HL-60 (cell line): ENCODE results near the gene TTC16.

Experiments
- DNase-seq, 2 experiments: peaks; one replicate each; pipeline ENCODE4 v3.0.0-alpha.2; 2010 to 2020; ENCODE audit warnings: low read depth in 1 of 2, low spot score in 1 of 2
- H3K27ac ChIP-seq: fragments of 250-450 bp; sonication (Bioruptor Pico); replicated peaks from 2 replicates; pipeline ENCODE4 v1.5.1; 2020; ENCODE audit warnings: mild to moderate bottlenecking, moderate library complexity
- H3K27me3 ChIP-seq: fragments of 250-450 bp; sonication (Bioruptor Pico); 2 replicates; pipeline ENCODE4 v1.5.1; 2021; ENCODE audit warnings: mild to moderate bottlenecking, moderate library complexity; ENCODE audit not compliant: insufficient read depth, poor library complexity, severe bottlenecking
- H3K4me3 ChIP-seq: replicated peaks from 2 replicates; pipeline ENCODE4 v1.5.1; 2011; ENCODE audit warnings: mild to moderate bottlenecking, control low read depth, low read length; ENCODE audit not compliant: insufficient read depth
- GABPA ChIP-seq: IDR thresholded peaks from 2 replicates; pipeline ENCODE4 v1.6.1; 2012; ENCODE audit warnings: low read depth
- POLR2AphosphoS5 ChIP-seq: IDR thresholded peaks from 2 replicates; pipeline ENCODE4 v1.6.1; 2012; ENCODE audit warnings: low read depth
- SPI1 ChIP-seq: IDR thresholded peaks from 2 replicates; pipeline ENCODE4 v1.6.1; 2012; ENCODE audit warnings: low read depth, mild to moderate bottlenecking, borderline replicate concordance
- TF ChIP-seq, protein P1 (sequence below): IDR thresholded peaks from one replicate; pipeline ENCODE4 v1.5.1; 2011; ENCODE audit warnings: low read length, control low read depth, inconsistent platforms; ENCODE audit not compliant: insufficient read depth
- TF ChIP-seq, protein P2 (sequence below): IDR thresholded peaks from 2 replicates; pipeline ENCODE4 v1.6.1; 2012; ENCODE audit warnings: low read depth; ENCODE audit not compliant: insufficient replicate concordance

Gene TTC16

DNA sequence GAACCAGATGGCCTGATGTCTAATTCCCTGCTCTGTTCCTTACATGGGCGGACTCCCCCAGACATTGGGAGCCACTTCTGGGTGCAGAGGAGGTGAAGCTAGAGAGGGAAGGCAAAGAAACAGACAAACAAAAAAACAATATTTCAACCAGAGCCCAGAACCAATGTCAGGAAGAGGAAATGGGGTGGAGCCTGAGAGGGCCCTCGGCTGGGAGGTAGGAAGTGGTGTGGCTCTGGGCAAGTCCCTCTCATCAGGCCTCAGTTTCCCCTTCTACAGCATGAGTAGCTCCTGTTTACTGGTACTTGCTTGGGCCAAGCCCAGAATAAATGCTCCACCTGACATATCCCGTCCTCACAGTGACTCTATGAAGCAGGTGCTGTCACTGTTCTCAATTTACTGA, 51.5 kb downstream of the TTC16 start:
- peak overlapping the region; percentile 34 for H3K27ac ChIP-seq
- no peaks in the 10 kb centered on the region for H3K27me3 ChIP-seq
- no peak overlapping the region for H3K4me3 ChIP-seq
- TF ChIP-seq POLR2AphosphoS5 (no peak), GABPA (no peak), SPI1 (peak; percentile 39; the same call in 1 of the 2 replicates)
- TF ChIP-seq, protein P1, sequence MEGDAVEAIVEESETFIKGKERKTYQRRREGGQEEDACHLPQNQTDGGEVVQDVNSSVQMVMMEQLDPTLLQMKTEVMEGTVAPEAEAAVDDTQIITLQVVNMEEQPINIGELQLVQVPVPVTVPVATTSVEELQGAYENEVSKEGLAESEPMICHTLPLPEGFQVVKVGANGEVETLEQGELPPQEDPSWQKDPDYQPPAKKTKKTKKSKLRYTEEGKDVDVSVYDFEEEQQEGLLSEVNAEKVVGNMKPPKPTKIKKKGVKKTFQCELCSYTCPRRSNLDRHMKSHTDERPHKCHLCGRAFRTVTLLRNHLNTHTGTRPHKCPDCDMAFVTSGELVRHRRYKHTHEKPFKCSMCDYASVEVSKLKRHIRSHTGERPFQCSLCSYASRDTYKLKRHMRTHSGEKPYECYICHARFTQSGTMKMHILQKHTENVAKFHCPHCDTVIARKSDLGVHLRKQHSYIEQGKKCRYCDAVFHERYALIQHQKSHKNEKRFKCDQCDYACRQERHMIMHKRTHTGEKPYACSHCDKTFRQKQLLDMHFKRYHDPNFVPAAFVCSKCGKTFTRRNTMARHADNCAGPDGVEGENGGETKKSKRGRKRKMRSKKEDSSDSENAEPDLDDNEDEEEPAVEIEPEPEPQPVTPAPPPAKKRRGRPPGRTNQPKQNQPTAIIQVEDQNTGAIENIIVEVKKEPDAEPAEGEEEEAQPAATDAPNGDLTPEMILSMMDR = no peak
- TF ChIP-seq, protein P2, sequence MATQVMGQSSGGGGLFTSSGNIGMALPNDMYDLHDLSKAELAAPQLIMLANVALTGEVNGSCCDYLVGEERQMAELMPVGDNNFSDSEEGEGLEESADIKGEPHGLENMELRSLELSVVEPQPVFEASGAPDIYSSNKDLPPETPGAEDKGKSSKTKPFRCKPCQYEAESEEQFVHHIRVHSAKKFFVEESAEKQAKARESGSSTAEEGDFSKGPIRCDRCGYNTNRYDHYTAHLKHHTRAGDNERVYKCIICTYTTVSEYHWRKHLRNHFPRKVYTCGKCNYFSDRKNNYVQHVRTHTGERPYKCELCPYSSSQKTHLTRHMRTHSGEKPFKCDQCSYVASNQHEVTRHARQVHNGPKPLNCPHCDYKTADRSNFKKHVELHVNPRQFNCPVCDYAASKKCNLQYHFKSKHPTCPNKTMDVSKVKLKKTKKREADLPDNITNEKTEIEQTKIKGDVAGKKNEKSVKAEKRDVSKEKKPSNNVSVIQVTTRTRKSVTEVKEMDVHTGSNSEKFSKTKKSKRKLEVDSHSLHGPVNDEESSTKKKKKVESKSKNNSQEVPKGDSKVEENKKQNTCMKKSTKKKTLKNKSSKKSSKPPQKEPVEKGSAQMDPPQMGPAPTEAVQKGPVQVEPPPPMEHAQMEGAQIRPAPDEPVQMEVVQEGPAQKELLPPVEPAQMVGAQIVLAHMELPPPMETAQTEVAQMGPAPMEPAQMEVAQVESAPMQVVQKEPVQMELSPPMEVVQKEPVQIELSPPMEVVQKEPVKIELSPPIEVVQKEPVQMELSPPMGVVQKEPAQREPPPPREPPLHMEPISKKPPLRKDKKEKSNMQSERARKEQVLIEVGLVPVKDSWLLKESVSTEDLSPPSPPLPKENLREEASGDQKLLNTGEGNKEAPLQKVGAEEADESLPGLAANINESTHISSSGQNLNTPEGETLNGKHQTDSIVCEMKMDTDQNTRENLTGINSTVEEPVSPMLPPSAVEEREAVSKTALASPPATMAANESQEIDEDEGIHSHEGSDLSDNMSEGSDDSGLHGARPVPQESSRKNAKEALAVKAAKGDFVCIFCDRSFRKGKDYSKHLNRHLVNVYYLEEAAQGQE = no peak
- DNase-seq = no peak

DNA sequence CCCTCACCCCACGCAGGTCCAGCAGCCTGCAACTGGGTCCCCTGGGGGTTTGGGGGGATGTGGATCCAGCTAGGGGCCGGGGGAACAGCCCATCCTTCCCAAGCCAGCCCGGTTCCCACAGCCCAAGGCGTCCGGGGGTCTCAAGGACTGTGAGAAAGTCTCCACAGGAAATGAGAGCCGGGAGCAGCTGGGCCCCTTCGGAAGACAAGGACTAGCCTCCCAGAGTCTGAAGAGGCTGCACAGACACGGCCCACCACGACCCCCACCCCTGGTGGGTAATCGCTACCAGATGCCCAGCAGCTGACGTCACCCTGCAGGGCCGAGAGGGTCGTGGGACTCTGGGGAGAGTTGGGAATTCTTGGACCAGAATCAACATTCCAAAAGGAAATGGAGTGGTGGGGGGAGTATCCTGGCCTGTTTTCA, 52.0 kb downstream of the TTC16 start:
- no peaks in the 10 kb centered on the region for H3K27me3 ChIP-seq
- no peak overlapping the region for H3K4me3 ChIP-seq
- no peak for DNase-seq
- TF ChIP-seq, protein P2 = no peak
- no peak for TF ChIP-seq GABPA
- TF ChIP-seq SPI1 = no peak
- TF ChIP-seq POLR2AphosphoS5 = no peak
- TF ChIP-seq, protein P1 = no peak
- H3K27ac ChIP-seq = no peak overlapping the region

DNA sequence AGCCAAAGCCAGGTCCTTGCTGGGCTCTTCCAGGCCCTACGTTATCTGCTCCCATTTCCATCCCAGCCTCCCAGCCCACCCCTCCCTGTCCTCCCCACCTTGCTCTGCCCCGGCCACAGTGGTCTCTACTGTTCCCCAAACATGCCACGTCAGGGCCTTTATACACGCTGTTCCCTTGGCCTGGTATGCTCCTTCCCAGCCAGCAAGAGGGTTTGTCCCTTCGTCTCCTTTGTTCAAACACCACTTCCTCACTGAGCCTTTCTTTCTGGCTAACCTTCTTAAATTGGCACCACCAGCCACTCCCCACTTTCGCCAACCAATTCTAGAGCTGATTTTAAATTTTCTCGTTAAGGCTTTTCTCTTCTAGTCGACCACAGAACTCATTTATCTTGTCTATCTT, 52.8 kb downstream of the TTC16 start:
- Histone ChIP-seq H3K27me3 (no peaks in the 10 kb centered on the region), H3K4me3 (no peak overlapping the region), H3K27ac (no peak overlapping the region)
- TF ChIP-seq POLR2AphosphoS5 = no peak
- peak; percentile 17; the same call in 1 of the 2 replicates for TF ChIP-seq SPI1
- DNase-seq = no peak

DNA sequence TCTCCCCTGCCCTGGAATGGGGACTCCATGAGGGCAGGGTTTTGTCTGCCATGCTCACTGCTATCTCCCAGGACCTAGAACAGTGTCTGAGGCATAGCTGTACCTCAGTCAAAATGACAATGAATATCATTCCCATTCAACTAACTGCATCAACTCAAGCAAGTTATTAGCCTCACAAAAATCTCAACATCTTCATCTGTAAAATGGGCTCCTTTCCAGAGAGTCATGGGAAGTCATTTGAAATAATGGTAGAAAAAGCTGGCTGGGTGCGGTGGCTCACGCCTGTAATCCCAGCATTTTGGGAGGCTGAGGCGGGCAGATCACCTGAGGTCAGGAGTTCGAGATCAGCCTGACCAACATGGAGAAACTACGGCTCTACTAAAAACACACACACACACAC, 53.2 kb downstream of the TTC16 start:
- TF ChIP-seq, protein P2 = no peak
- TF ChIP-seq POLR2AphosphoS5 (no peak), SPI1 (no peak), GABPA (no peak)
- TF ChIP-seq, protein P1 = no peak
- Histone ChIP-seq H3K4me3 (no peak overlapping the region), H3K27me3 (no peaks in the 10 kb centered on the region), H3K27ac (no peak overlapping the region)
- no peak for DNase-seq
